OCI-LY1 (cell line): ENCODE data around the gene C6orf163.

Source experiments
- EZH2 ChIP-seq: fragments of 200-600 bp; sonication (generic), shearing (Covaris generic); IDR thresholded peaks from 2 replicates; pipeline ENCODE4 v1.8.0; 2017; ENCODE audit warnings: borderline replicate concordance, mixed run types, mild to moderate bottlenecking, antibody characterized with exemption, low read length, moderate library complexity, mixed read lengths
- TF ChIP-seq, protein P1 (sequence below): fragments of 200-600 bp; sonication (generic), shearing (Covaris generic); IDR thresholded peaks from 2 replicates; pipeline ENCODE4 v1.5.1; 2017; ENCODE audit warnings: mild to moderate bottlenecking, antibody characterized with exemption, low read length, moderate library complexity, mixed read lengths

DNA sequence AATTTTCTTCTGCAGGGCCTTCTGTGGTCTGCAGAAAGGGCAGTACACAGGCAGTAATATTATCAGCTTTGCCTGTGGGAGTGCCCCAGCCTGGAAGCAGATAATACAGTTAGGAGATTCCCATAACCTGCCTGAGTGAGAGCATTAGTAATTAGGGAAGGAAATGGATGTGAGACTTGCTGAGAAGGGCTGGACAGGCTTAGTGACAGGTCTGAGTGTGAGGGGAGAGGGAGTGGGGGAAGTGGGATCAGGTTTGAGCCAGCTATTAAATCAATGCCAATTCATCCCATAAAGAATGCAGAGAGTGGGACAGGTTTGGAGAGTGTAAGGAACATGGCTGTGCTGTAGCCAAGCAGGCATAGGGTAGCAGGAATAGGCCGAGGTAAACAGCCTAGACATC is 53.0 kb downstream of the C6orf163 start:
- TF ChIP-seq, protein P1, sequence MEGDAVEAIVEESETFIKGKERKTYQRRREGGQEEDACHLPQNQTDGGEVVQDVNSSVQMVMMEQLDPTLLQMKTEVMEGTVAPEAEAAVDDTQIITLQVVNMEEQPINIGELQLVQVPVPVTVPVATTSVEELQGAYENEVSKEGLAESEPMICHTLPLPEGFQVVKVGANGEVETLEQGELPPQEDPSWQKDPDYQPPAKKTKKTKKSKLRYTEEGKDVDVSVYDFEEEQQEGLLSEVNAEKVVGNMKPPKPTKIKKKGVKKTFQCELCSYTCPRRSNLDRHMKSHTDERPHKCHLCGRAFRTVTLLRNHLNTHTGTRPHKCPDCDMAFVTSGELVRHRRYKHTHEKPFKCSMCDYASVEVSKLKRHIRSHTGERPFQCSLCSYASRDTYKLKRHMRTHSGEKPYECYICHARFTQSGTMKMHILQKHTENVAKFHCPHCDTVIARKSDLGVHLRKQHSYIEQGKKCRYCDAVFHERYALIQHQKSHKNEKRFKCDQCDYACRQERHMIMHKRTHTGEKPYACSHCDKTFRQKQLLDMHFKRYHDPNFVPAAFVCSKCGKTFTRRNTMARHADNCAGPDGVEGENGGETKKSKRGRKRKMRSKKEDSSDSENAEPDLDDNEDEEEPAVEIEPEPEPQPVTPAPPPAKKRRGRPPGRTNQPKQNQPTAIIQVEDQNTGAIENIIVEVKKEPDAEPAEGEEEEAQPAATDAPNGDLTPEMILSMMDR = no peak
- no peak for TF ChIP-seq EZH2
